Stomach (tissue), 4 donors: Measurements from ENCODE around the gene TMC4.

ENCODE experiments used
- CTCF ChIP-seq, 7 experiments: fragments of 450-650 bp in 4 of 7; fragments of 200-600 bp in 3 of 7; sonication (generic) in 3 of 7; IDR thresholded peaks; one replicate each; pipeline ENCODE4 v1.5.1; 2016 to 2019; ENCODE audit warnings: antibody characterized with exemption in 7 of 7, control low read depth in 2 of 7, mild to moderate bottlenecking in 1 of 7
- EP300 ChIP-seq: sonication (generic); formaldehyde crosslinking; IDR thresholded peaks from one replicate; pipeline ENCODE4 v1.6.1; 2017; ENCODE audit warnings: antibody characterized with exemption
- POLR2A ChIP-seq, 4 donors: fragments of 450-650 bp; IDR thresholded peaks; one replicate each; pipeline ENCODE4 v1.6.1; 2016; ENCODE audit warnings: antibody characterized with exemption in 4 of 4, control low read depth in 2 of 4, mild to moderate bottlenecking in 1 of 4, moderate library complexity in 1 of 4
- POLR2AphosphoS5 ChIP-seq, 3 donors: sonication (generic); formaldehyde crosslinking; IDR thresholded peaks; one replicate each; pipeline ENCODE4 v1.6.1; 2016; ENCODE audit warnings: antibody characterized with exemption in 3 of 3

- TF ChIP-seq CTCF (IDR thresholded peaks at IDR 0.05) (no peak), POLR2A (IDR thresholded peaks at IDR 0.05) (no peak), POLR2AphosphoS5 (IDR thresholded peaks at IDR 0.05) (no peak), EP300 (no peak)
Measured at GRCh38 chr19:54211235-54211634, 38.3 kb upstream of the TMC4 start.
